Panc1 (cell line): ENCODE measurements around the gene ARHGEF2. TPM values are rescaled to one million over a fixed set of nuclear protein-coding genes. Genes with fewer than 3 reads are reported as not detected.

Experiments
- ATAC-seq: fragments of 200-7000 bp; cut with Tn5 transposase; 2 replicates; pipeline ENCODE4 v1.9.1; 2020; ENCODE audit warnings: mild to moderate bottlenecking, moderate library complexity
- BruUV-seq: library from RNA; stranded (reverse); fragments of 400-500 nt; replicated peaks from 2 replicates; lab custom pipeline; 2021; lab: Mats Ljungman, UMichigan
- CTCF ChIA-PET: fragments of 300-600 bp; sonication (Branson Sonifier 250); formaldehyde crosslinking; loops from one replicate; lab custom pipeline; 2022; ENCODE audit warnings: antibody characterized with exemption; lab: Charles Lee
- POLR2A ChIA-PET: fragments of 300-600 bp; sonication (Branson Sonifier 250); formaldehyde crosslinking; loops from one replicate; lab custom pipeline; 2022; ENCODE audit warnings: antibody characterized with exemption; lab: Charles Lee
- DNase-seq: peaks from one replicate; pipeline ENCODE4 v3.0.0-alpha.2; 2010; ENCODE audit warnings: low read depth, low spot score
- H3K27ac ChIP-seq: 2 replicates; pipeline ENCODE4 v1.5.1; 2011; ENCODE audit warnings: mild to moderate bottlenecking, low read length, inconsistent platforms
- H3K27me3 ChIP-seq: fragments of 200-500 bp; sonication (Bioruptor generic); 2 replicates; pipeline ENCODE4 v1.6.0; 2014; ENCODE audit warnings: low read length, inconsistent platforms; ENCODE audit not compliant: control insufficient read depth, insufficient read depth
- H3K36me3 ChIP-seq: fragments of 200-500 bp; sonication (Bioruptor generic); 2 replicates; pipeline ENCODE4 v1.5.1; 2014; ENCODE audit warnings: inconsistent platforms, mild to moderate bottlenecking, low read length, moderate library complexity; ENCODE audit not compliant: control insufficient read depth, insufficient read depth
- H3K4me1 ChIP-seq: 2 replicates; pipeline ENCODE4 v1.5.1; 2011; ENCODE audit warnings: inconsistent platforms, mild to moderate bottlenecking, low read length, moderate library complexity; ENCODE audit not compliant: control insufficient read depth, insufficient read depth
- H3K4me3 ChIP-seq, 2 experiments: 2 replicates each; pipeline ENCODE4 v1.5.1; 2011 to 2012; ENCODE audit warnings: low read depth in 2 of 2, low read length in 2 of 2, mild to moderate bottlenecking in 2 of 2, inconsistent platforms in 1 of 2, moderate library complexity in 1 of 2
- H3K9me3 ChIP-seq: fragments of 200-500 bp; sonication (Bioruptor generic); 2 replicates; pipeline ENCODE4 v1.5.1; 2014; ENCODE audit warnings: low read depth, mild to moderate bottlenecking, inconsistent platforms, low read length, moderate library complexity; ENCODE audit not compliant: control insufficient read depth, insufficient read depth
- POLR2AphosphoS5 ChIP-seq: IDR thresholded peaks from 2 replicates; pipeline ENCODE4 v1.6.1; 2012; ENCODE audit warnings: mild to moderate bottlenecking, low read depth, low read length, moderate library complexity
- REST ChIP-seq, 2 experiments: IDR thresholded peaks; 2 replicates each; pipeline ENCODE4 v1.6.1; 2011 to 2012; ENCODE audit warnings: low read depth in 2 of 2, control low read depth in 1 of 2, low read length in 1 of 2, mild to moderate bottlenecking in 1 of 2, moderate library complexity in 1 of 2; ENCODE audit not compliant: insufficient read depth in 1 of 2
- SIN3A ChIP-seq: IDR thresholded peaks from 2 replicates; pipeline ENCODE4 v1.6.1; 2012; ENCODE audit warnings: low read depth, mild to moderate bottlenecking, low read length, moderate library complexity, borderline replicate concordance; ENCODE audit not compliant: insufficient read depth
- TCF7L2 ChIP-seq: IDR thresholded peaks from 2 replicates; pipeline ENCODE4 v1.6.1; 2011; ENCODE audit warnings: mild to moderate bottlenecking, low read depth, low read length, inconsistent platforms
- in situ Hi-C: cut with HindIII; loops from 2 replicates; pipeline ENCODE4 v1.10.0; 2016; ENCODE audit warnings: low sequenced_read_pairs, low pct_unique_long_range_greater_than_20kb
- intact Hi-C: fragments of 100-400 bp; cut with micrococcal nuclease; formaldehyde crosslinking; loops from one replicate; pipeline ENCODE4 v1.10.0; 2022; ENCODE audit not compliant: unreplicated experiment
- total RNA-seq: library from RNA; stranded (reverse); gene quantifications from one replicate; pipeline ENCODE4 v1.2.1, GENCODE V29; 2021; ENCODE audit not compliant: unreplicated experiment
- TF ChIP-seq, protein P1 (sequence below): fragments of 450-650 bp; IDR thresholded peaks from 2 replicates; pipeline ENCODE4 v1.5.1; 2017; ENCODE audit warnings: mild to moderate bottlenecking

ARHGEF2 gene
- total RNA-seq, 1 experiment from 2014 or later = 87.0 TPM

GRCh38 chr1:155911156-155912055 is 66.9 kb downstream of the ARHGEF2 start, which contains the start of gene RIT1:
Gene RIT1, minus strand, starts transcription at chr1:155911349. Its CDS starts 588 bp downstream, at chr1:155910761.
- no TSS peak for BruUV-seq
- peak within 1 kb of the TSS; percentile 95 for H3K27ac ChIP-seq
- CTCF ChIA-PET = interaction anchor here (0.6 to 0.7 kb wide), 2 partner anchors 9 to 104 kb away, joined by 3 read pairs; no protein-coding TSS in a partner anchor
- intact Hi-C loops = no loop called here
- DNase-seq = peak; percentile 52
- H3K9me3 ChIP-seq = no peaks in the 10 kb centered on the region
- POLR2A ChIA-PET = no interaction called here
- H3K27me3 ChIP-seq = no peaks in the 10 kb centered on the region
- peaks cover 38% of the 10 kb centered on the region for H3K36me3 ChIP-seq
- H3K4me1 ChIP-seq = peaks cover 15% of the 10 kb centered on the region
- TF ChIP-seq POLR2AphosphoS5 = peak; percentile 71
- TF ChIP-seq REST (IDR thresholded peaks at IDR 0.05; ENCODE audit: insufficient read depth in 1 of 2, low read depth in 2 of 2, low read length in 1 of 2) = no peak
- peak; percentile 76; the same call in 1 of the 2 replicates for TF ChIP-seq SIN3A
- peak; percentile 95 for ATAC-seq
- peak within 1 kb of the TSS; percentile 77 to 94 for H3K4me3 ChIP-seq
- in situ Hi-C loops = no loop called here

DNA sequence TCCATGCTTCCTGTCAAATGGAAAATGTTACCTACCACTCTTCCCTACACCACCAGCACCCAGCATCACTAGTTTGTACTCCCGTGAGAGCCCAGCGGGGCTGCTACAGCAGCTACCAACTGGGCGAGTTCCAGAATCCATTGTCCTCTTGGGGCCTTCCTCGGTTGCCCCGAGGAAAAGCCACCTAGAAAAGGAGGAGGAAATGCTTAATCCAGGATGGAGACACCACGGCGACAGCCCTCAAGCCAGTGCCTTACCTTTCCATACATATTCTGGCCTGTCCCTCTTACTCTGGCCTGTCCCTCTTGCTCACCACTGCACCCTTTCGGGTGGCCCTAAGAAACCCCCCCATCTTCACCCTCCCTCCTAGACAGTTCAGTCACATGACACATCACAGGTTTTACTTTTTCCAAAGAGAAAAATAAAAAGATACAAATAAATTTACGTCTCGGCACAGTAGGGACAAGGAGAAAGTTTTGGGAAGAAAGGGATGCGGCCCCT is 67.7 kb downstream of the ARHGEF2 start:
- in situ Hi-C loops (no loop called here), intact Hi-C loops (no loop called here)
- peaks cover 31% of the 10 kb centered on the region for H3K36me3 ChIP-seq
- no peak for TF ChIP-seq POLR2AphosphoS5
- no peak for TF ChIP-seq TCF7L2
- TF ChIP-seq, protein P1, sequence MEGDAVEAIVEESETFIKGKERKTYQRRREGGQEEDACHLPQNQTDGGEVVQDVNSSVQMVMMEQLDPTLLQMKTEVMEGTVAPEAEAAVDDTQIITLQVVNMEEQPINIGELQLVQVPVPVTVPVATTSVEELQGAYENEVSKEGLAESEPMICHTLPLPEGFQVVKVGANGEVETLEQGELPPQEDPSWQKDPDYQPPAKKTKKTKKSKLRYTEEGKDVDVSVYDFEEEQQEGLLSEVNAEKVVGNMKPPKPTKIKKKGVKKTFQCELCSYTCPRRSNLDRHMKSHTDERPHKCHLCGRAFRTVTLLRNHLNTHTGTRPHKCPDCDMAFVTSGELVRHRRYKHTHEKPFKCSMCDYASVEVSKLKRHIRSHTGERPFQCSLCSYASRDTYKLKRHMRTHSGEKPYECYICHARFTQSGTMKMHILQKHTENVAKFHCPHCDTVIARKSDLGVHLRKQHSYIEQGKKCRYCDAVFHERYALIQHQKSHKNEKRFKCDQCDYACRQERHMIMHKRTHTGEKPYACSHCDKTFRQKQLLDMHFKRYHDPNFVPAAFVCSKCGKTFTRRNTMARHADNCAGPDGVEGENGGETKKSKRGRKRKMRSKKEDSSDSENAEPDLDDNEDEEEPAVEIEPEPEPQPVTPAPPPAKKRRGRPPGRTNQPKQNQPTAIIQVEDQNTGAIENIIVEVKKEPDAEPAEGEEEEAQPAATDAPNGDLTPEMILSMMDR = no peak
- TF ChIP-seq SIN3A = no peak
- no peak for TF ChIP-seq REST (IDR thresholded peaks at IDR 0.05; ENCODE audit: insufficient read depth in 1 of 2, low read depth in 2 of 2, low read length in 1 of 2)
- DNase-seq = no peak
- no peaks in the 10 kb centered on the region for H3K27me3 ChIP-seq
- H3K4me3 ChIP-seq = peak overlapping the region; percentile 77 to 94
- peak overlapping the region; percentile 95 for H3K27ac ChIP-seq
- H3K4me1 ChIP-seq = peaks cover 11% of the 10 kb centered on the region
- no TSS peak for BruUV-seq
- ATAC-seq = peak; percentile 79
- H3K9me3 ChIP-seq = no peaks in the 10 kb centered on the region
- ChIA-PET CTCF (interaction anchor here (0.6 kb wide), 1 partner anchor 8 kb away, joined by 3 read pairs; no protein-coding TSS in a partner anchor), POLR2A (no interaction called here)
